Hepatocyte (in vitro differentiated cells): ENCODE results near the gene JMJD4. TPM values are rescaled to one million over a fixed set of nuclear protein-coding genes. Genes with fewer than 3 reads are reported as not detected.

Source experiments
- DNase-seq: peaks from one replicate; pipeline ENCODE4 v3.0.0-alpha.2; 2016; ENCODE audit warnings: low spot score
- H2AFZ ChIP-seq: fragments of 200-600 bp; sonication (generic); 2 replicates; pipeline ENCODE4 v1.6.0; 2016; ENCODE audit warnings: antibody characterized with exemption, mild to moderate bottlenecking
- H3K27ac ChIP-seq: fragments of 200-600 bp; sonication (generic); 2 replicates; pipeline ENCODE4 v1.5.1; 2016; ENCODE audit warnings: mild to moderate bottlenecking
- H3K27me3 ChIP-seq: fragments of 200-600 bp; sonication (generic); 2 replicates; pipeline ENCODE4 v1.6.1; 2016
- H3K36me3 ChIP-seq: fragments of 200-600 bp; sonication (generic); replicated peaks from 2 replicates; pipeline ENCODE4 v1.5.1; 2016; ENCODE audit warnings: low read depth; ENCODE audit not compliant: insufficient read depth
- H3K4me1 ChIP-seq: fragments of 200-600 bp; sonication (generic); 2 replicates; pipeline ENCODE4 v1.5.1; 2016; ENCODE audit warnings: mild to moderate bottlenecking, moderate library complexity; ENCODE audit not compliant: insufficient read depth
- H3K4me2 ChIP-seq: fragments of 200-600 bp; sonication (generic); 2 replicates; pipeline ENCODE4 v1.6.0; 2016
- H3K4me3 ChIP-seq: fragments of 200-600 bp; sonication (generic); 2 replicates; pipeline ENCODE4 v1.5.1; 2016; ENCODE audit warnings: mild to moderate bottlenecking
- H3K79me2 ChIP-seq: fragments of 200-600 bp; sonication (generic); 2 replicates; pipeline ENCODE4 v1.6.0; 2017; ENCODE audit warnings: mild to moderate bottlenecking
- H3K9me2 ChIP-seq: fragments of 200-600 bp; sonication (generic); replicated peaks from 2 replicates; pipeline ENCODE4 v1.6.0; 2017; ENCODE audit warnings: mild to moderate bottlenecking; ENCODE audit not compliant: insufficient read depth
- H3K9me3 ChIP-seq: fragments of 200-600 bp; sonication (generic); 2 replicates; pipeline ENCODE4 v1.5.1; 2016; ENCODE audit warnings: low read depth, mild to moderate bottlenecking
- H4K20me1 ChIP-seq: fragments of 200-600 bp; sonication (generic); 2 replicates; pipeline ENCODE4 v1.6.0; 2016; ENCODE audit warnings: mild to moderate bottlenecking; ENCODE audit not compliant: insufficient read depth, poor library complexity, severe bottlenecking
- CTCF ChIP-seq: fragments of 200-600 bp; sonication (generic); IDR thresholded peaks from 2 replicates; pipeline ENCODE4 v1.5.1; 2016; ENCODE audit warnings: antibody characterized with exemption, mild to moderate bottlenecking; ENCODE audit not compliant: poor library complexity
- EZH2 ChIP-seq: fragments of 200-600 bp; sonication (generic); IDR thresholded peaks from 2 replicates; pipeline ENCODE4 v1.6.1; 2016; ENCODE audit warnings: antibody characterized with exemption, mild to moderate bottlenecking, borderline replicate concordance
- EZH2phosphoT487 ChIP-seq: fragments of 200-600 bp; sonication (generic); IDR thresholded peaks from one replicate; pipeline ENCODE4 v1.6.1; 2018; ENCODE audit warnings: antibody characterized with exemption, mild to moderate bottlenecking, low read depth, moderate library complexity; ENCODE audit not compliant: unreplicated experiment, severe bottlenecking
- WGBS: methylation state at CpG from one replicate; pipeline ENCODE4 v1.1.6; 2016; ENCODE audit warnings: low lambda C conversion rate; ENCODE audit errors: missing lambda C conversion rate; 5-methylcytosine and 5-hydroxymethylcytosine counted together
- polyA plus RNA-seq: library from polyadenylated mRNA; unstranded; fragments of >200 nt; fragmentation: Nextera tagmentation; extraction: Ambion mirVana; gene quantifications from 2 replicates; pipeline ENCODE4 v1.2.1, GENCODE V29; 2016
- total RNA-seq: library from RNA; depleted of rRNA; stranded (reverse); fragments of >200 nt; gene quantifications from 2 replicates; pipeline ENCODE4 v1.2.3, GENCODE V29; 2014

Gene JMJD4
- total and polyA plus RNA-seq, 2 experiments from 2014 or later, result 21.3 to 31.2 TPM

- peaks cover 36% of the 10 kb centered on the region for H3K79me2 ChIP-seq
- H3K4me3 ChIP-seq, result no peak overlapping the region
- peaks cover 7% of the 10 kb centered on the region for H4K20me1 ChIP-seq
- H3K4me2 ChIP-seq, result no peak overlapping the region
- H3K36me3 ChIP-seq, result no peaks in the 10 kb centered on the region
- no peaks in the 10 kb centered on the region for H3K9me3 ChIP-seq
- no peak overlapping the region for H2AFZ ChIP-seq
- no peaks in the 10 kb centered on the region for H3K4me1 ChIP-seq
- no peaks in the 10 kb centered on the region for H3K27me3 ChIP-seq
- no peak for DNase-seq
- no peaks in the 10 kb centered on the region for H3K9me2 ChIP-seq
- H3K27ac ChIP-seq, result no peak overlapping the region
- TF ChIP-seq EZH2phosphoT487, result no peak
- WGBS, result 97% methylated on average over 7 of the region's 7 CpGs
Observed at GRCh38 chr1:227749225-227749624, 14.1 kb upstream of the JMJD4 start.

- TF ChIP-seq CTCF, result no peak
- TF ChIP-seq EZH2, result no peak
- TF ChIP-seq EZH2phosphoT487, result no peak
- peaks cover 7% of the 10 kb centered on the region for H4K20me1 ChIP-seq
- WGBS, result 85% methylated on average over 7 of the region's 7 CpGs
- H2AFZ ChIP-seq, result no peak overlapping the region
- no peak overlapping the region for H3K27ac ChIP-seq
- H3K79me2 ChIP-seq, result peaks cover 38% of the 10 kb centered on the region
- DNase-seq, result no peak
- no peak overlapping the region for H3K4me2 ChIP-seq
- no peak overlapping the region for H3K4me3 ChIP-seq
- H3K9me2 ChIP-seq, result no peaks in the 10 kb centered on the region
- H3K4me1 ChIP-seq, result no peaks in the 10 kb centered on the region
- H3K27me3 ChIP-seq, result no peaks in the 10 kb centered on the region
- no peaks in the 10 kb centered on the region for H3K36me3 ChIP-seq
- no peaks in the 10 kb centered on the region for H3K9me3 ChIP-seq
Observed at GRCh38 chr1:227748496-227749182, 13.5 kb upstream of the JMJD4 start.

- 96% methylated on average over 18 of the region's 18 CpGs for WGBS
- DNase-seq, result no peak
- no peaks in the 10 kb centered on the region for H3K9me2 ChIP-seq
- no peaks in the 10 kb centered on the region for H3K27me3 ChIP-seq
- H3K4me3 ChIP-seq, result no peak overlapping the region
- no peaks in the 10 kb centered on the region for H3K4me1 ChIP-seq
- H3K9me3 ChIP-seq, result no peaks in the 10 kb centered on the region
- no peak overlapping the region for H2AFZ ChIP-seq
- no peaks in the 10 kb centered on the region for H3K36me3 ChIP-seq
- no peak for TF ChIP-seq EZH2phosphoT487
- H4K20me1 ChIP-seq, result peaks cover 7% of the 10 kb centered on the region
- H3K79me2 ChIP-seq, result peaks cover 45% of the 10 kb centered on the region
- no peak overlapping the region for H3K4me2 ChIP-seq
- no peak overlapping the region for H3K27ac ChIP-seq
Observed at GRCh38 chr1:227747948-227748495, 12.9 kb upstream of the JMJD4 start.

- H3K4me1 ChIP-seq, result no peaks in the 10 kb centered on the region
- no peaks in the 10 kb centered on the region for H3K9me3 ChIP-seq
- no peaks in the 10 kb centered on the region for H3K9me2 ChIP-seq
- no peak for DNase-seq
- no peak overlapping the region for H3K4me2 ChIP-seq
- no peak overlapping the region for H3K4me3 ChIP-seq
- peaks cover 43% of the 10 kb centered on the region for H3K79me2 ChIP-seq
- no peak overlapping the region for H3K27ac ChIP-seq
- H2AFZ ChIP-seq, result no peak overlapping the region
- H4K20me1 ChIP-seq, result peaks cover 5% of the 10 kb centered on the region
- H3K27me3 ChIP-seq, result no peaks in the 10 kb centered on the region
- no peaks in the 10 kb centered on the region for H3K36me3 ChIP-seq
- TF ChIP-seq EZH2phosphoT487 (no peak), EZH2 (no peak), CTCF (no peak)
- WGBS, result 93% methylated on average over 8 of the region's 8 CpGs
Observed at GRCh38 chr1:227747382-227747781, 12.3 kb upstream of the JMJD4 start.
